HT1080 (cell line): Measurements from ENCODE around the gene TNFAIP3. TPM values are rescaled to one million over a fixed set of nuclear protein-coding genes. Genes with fewer than 3 reads are reported as not detected.
"Not testable (repeated sequence)": the region's sequence is repeated elsewhere in the genome, so short reads cannot be mapped to it uniquely, and the experiment has no call there.

Experiments
- DNase-seq: peaks from one replicate; pipeline ENCODE4 v3.0.0-alpha.2; 2015; ENCODE audit warnings: low read depth
- total RNA-seq: library from RNA; depleted of rRNA; stranded (reverse); fragments of >200 nt; shearing (Covaris generic); gene quantifications from 2 replicates; pipeline ENCODE4 v1.2.3, GENCODE V29; 2014

TNFAIP3 gene
- total RNA-seq, 1 experiment from 2014 or later: 2.0 TPM

- not testable (repeated sequence) for DNase-seq
Observed at GRCh38 chr6:137844773-137845172, 22.3 kb upstream of the TNFAIP3 start.

- DNase-seq: no peak
Observed at GRCh38 chr6:137845460-137845859, 21.6 kb upstream of the TNFAIP3 start.

- no peak for DNase-seq
Observed at GRCh38 chr6:137846274-137846673, 20.8 kb upstream of the TNFAIP3 start.

GRCh38 chr6:137846772-137847313 lies 20.2 kb upstream of the TNFAIP3 start:
- DNase-seq: peak; percentile 31

GRCh38 chr6:137847748-137848147 lies 19.3 kb upstream of the TNFAIP3 start:
- no peak for DNase-seq

- DNase-seq: no peak
Observed at GRCh38 chr6:137848672-137849071, 18.4 kb upstream of the TNFAIP3 start.

- no peak for DNase-seq
Observed at GRCh38 chr6:137849181-137849980, 17.7 kb upstream of the TNFAIP3 start.

DNA sequence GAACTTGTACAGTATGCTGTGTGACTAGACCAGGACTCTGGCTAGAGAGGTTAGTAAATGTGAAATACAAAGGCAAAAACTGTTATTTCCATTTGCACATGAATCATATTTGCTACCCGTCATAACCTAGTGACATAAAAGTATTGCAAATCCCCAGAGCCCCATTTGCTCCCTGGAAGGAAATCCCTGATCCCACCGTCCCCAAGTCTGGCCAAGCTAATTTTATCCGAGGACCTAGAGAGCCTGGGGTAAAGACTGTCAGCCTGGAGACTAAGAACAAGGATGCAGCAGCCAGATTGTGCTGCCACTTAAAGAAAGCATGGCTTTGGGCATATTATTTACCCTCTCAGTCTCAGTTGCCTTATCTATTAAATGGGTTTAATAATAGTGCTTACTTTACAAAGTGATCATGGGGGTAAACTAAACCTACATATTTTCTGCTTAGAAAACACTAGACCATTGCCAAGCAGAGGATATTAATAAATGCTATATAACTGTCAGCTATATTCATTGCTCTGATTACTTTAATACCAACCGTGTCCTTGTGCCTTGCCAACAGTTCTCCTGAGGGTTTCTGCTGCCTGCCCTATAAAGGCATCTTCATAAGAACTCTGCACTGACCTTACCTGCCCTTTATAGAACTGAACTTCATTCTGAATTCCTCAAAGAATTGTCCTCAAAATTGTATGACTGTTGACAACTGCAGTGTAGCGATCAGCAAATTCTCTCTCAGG lies 16.9 kb upstream of the TNFAIP3 start:
- DNase-seq: no peak

DNA sequence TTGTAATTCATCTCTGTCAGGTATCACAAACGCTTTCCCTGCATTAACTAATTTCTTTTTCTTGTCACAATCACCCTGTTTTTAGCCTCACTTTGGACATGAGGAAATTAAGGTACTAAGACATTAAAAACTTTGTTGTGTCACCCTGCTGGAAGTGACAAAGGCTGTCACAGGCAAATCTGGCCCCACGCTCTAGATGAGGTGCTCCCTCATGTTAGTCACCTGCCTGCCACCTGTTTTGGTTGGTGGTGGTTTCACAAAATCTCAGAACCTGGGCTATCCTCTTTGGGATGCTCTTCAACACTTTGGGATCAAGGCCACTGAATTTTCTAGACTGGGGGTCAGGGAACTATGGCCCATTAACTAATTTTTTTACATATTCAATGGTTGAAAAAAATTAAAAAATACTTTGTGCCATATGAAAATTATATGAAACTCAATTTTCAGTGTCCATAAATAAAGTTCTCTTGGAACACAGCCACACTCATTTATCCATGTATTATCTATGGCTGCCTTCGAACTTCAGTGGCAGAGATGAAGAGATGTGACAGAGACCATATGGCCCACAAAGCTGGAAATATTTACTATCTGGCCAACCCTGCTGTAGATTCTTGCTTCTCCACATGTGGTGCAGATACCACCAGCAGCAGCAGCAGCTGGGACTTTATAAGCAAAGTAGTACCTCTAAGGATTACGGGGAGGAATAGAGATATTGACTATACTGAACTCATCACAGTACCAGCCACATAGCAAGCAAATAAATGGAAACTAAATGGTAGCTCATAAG lies 16.1 kb upstream of the TNFAIP3 start:
- no peak for DNase-seq

DNA sequence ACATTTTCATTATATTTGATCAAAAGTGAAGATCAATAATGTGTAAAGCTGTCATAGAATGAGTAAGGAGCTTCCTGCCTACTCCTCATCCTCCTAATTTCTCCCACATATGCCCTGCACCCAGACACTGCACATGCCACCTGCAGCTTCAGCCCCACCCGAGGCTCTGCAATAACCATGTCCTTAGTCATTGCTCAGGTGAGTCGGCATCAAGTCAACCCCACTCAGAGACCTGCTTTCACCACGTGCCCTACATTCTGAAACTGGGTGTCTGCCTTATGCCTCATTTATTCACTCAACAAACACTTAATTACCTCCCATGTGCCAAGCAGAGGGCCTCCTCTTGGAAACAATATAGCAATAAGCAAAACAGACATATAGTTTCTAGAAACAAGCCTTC lies 15.4 kb upstream of the TNFAIP3 start:
- no peak for DNase-seq

DNA sequence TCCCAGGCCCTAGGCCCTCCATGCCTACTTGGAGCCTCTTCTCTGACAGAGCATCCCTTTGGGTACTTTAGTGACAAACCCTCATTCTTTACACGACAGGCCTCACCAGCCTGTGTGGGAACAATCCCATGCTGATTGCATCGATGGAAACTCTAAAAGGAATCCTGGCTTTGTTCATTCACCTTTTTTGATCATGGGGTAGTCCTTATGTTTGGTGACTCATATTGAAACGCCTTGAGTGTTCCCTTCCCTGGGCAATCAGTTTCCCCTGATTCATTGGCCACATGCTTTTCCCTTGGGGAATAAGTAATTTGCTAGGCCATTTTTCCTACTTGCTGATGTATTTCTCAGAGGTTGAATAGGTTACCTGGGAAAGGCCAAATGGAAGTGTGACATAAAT lies 14.7 kb upstream of the TNFAIP3 start:
- peak; percentile 44 for DNase-seq

DNA sequence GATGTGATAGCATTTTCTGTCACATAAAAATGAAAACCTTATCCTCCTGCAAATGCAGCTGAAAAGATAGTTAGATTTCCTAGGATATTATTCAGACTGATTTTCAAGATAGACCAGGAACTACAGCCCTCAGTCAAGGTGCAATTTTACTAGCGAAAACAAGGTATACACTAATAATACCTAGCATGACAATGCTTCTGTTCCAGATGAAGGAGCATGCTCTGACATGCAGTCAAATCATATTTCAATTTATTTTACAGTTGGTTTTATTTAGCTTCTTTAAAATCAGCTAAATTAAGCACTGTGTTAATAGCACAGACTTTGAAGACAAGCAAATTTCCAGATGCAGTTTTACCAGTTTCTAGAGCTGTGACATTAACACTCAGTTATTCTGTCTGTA lies 14.2 kb upstream of the TNFAIP3 start:
- no peak for DNase-seq

DNA sequence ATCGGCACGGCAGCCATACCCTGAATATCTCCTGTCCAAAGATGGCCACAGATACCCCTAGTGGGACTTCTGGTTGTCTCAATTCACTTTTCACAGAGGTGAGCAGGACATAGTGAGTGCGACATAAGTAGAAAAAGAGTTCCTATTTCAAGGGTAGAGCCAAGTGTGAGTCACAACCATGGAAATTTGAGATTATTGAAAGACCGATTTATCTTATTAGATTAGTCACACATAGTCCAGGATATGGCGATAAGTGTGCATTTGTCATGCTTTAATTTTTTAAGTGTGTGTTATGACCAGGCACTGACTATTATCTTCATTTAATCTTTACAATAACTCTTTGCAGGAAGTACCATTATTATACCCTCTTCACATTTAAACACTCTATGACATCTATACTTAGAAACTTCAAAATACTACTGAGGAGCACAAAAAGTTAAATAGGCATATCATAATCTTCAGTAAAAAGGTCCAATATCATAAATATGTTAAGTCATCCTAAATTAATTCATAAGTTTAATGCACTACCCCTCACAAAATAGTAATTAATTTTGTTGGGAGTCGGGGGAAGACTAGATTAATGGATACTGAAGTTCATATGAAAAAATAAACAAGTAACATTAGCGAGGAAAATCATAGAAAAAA lies 13.4 kb upstream of the TNFAIP3 start:
- DNase-seq: peak; percentile 80

- DNase-seq: no peak
Observed at GRCh38 chr6:137856138-137856898, 10.7 kb upstream of the TNFAIP3 start.

GRCh38 chr6:137859025-137859424 lies 8.0 kb upstream of the TNFAIP3 start:
- DNase-seq: no peak

- no peak for DNase-seq
Observed at GRCh38 chr6:137860394-137861005, 6.6 kb upstream of the TNFAIP3 start.

- DNase-seq: no peak
Observed at GRCh38 chr6:137861550-137862337, 5.3 kb upstream of the TNFAIP3 start.

- DNase-seq: no peak
Observed at GRCh38 chr6:137862419-137863090, 4.5 kb upstream of the TNFAIP3 start.
